HepG2 (cell line): Measurements from ENCODE around the gene RAC3. TPM values are rescaled to one million over a fixed set of nuclear protein-coding genes. Genes with fewer than 3 reads are reported as not detected.

ENCODE experiments used
- ARHGAP35 ChIP-seq: sonication (generic); formaldehyde crosslinking; IDR thresholded peaks from 2 replicates; pipeline ENCODE4 v1.9.0; 2022; ENCODE audit warnings: mild to moderate bottlenecking, inconsistent platforms, moderate library complexity, missing genetic modification reagents, borderline replicate concordance
- CHD2 ChIP-seq: IDR thresholded peaks from 2 replicates; pipeline ENCODE4 v1.6.1; 2011; ENCODE audit warnings: low read depth, low read length, improper control_type of control experiment
- ELF1 ChIP-seq: sonication (generic); formaldehyde crosslinking; IDR thresholded peaks from 2 replicates; pipeline ENCODE4 v1.4.0; 2020; ENCODE audit warnings: missing genetic modification reagents
- FOXC1 ChIP-seq: sonication (generic); formaldehyde crosslinking; IDR thresholded peaks from 2 replicates; pipeline ENCODE4 v1.8.0; 2022; ENCODE audit warnings: mild to moderate bottlenecking, missing genetic modification reagents, borderline replicate concordance
- MBNL3 ChIP-seq: fragments of 250-450 bp; sonication (Bioruptor Pico); conservative IDR thresholded peaks from 2 replicates; pipeline ENCODE4 v1.8.0; 2022; ENCODE audit warnings: mild to moderate bottlenecking, inconsistent platforms
- NCOA2 ChIP-seq: sonication (generic); formaldehyde crosslinking; IDR thresholded peaks from 2 replicates; pipeline ENCODE4 v1.8.0; 2022; ENCODE audit warnings: inconsistent platforms
- NR0B2 ChIP-seq: sonication (generic); formaldehyde crosslinking; IDR thresholded peaks from 2 replicates; pipeline ENCODE4 v1.4.0; 2020; ENCODE audit warnings: mild to moderate bottlenecking, missing genetic modification reagents
- SP2 ChIP-seq: sonication (generic); formaldehyde crosslinking; IDR thresholded peaks from 2 replicates; pipeline ENCODE4 v1.5.1; 2020; ENCODE audit warnings: mild to moderate bottlenecking, missing genetic modification reagents
- SRF ChIP-seq: IDR thresholded peaks from 2 replicates; pipeline ENCODE4 v1.6.1; 2011; ENCODE audit warnings: mild to moderate bottlenecking, low read depth, low read length, moderate library complexity
- TOPORS ChIP-seq: sonication (generic); formaldehyde crosslinking; IDR thresholded peaks from 2 replicates; pipeline ENCODE4 v1.8.0; 2023; ENCODE audit warnings: mild to moderate bottlenecking, missing genetic modification reagents
- ZBTB3 ChIP-seq: sonication (generic); formaldehyde crosslinking; IDR thresholded peaks from 2 replicates; pipeline ENCODE4 v1.4.0; 2020; ENCODE audit warnings: low read depth, mild to moderate bottlenecking, moderate library complexity, missing genetic modification reagents, borderline replicate concordance
- ZFP41 ChIP-seq: sonication (generic); formaldehyde crosslinking; IDR thresholded peaks from 2 replicates; pipeline ENCODE4 v1.4.0; 2020; ENCODE audit warnings: mild to moderate bottlenecking, missing genetic modification reagents, borderline replicate concordance
- ZFP90 ChIP-seq: sonication (generic); formaldehyde crosslinking; IDR thresholded peaks from 2 replicates; pipeline ENCODE4 v1.8.0; 2022; ENCODE audit warnings: missing genetic modification reagents, mild to moderate bottlenecking, inconsistent platforms, borderline replicate concordance
- ZNF446 ChIP-seq: sonication (generic); formaldehyde crosslinking; IDR thresholded peaks from 2 replicates; pipeline ENCODE4 v1.5.0; 2020; ENCODE audit warnings: mild to moderate bottlenecking, missing genetic modification reagents
- ZNF574 ChIP-seq: sonication (generic); formaldehyde crosslinking; IDR thresholded peaks from 2 replicates; pipeline ENCODE4 v1.4.0; 2020; ENCODE audit warnings: missing genetic modification reagents
- ZNF687 ChIP-seq: sonication (generic); formaldehyde crosslinking; IDR thresholded peaks from 2 replicates; pipeline ENCODE4 v1.5.1; 2020; ENCODE audit warnings: mild to moderate bottlenecking, missing genetic modification reagents, moderate library complexity
- ZNF691 ChIP-seq: sonication (generic); formaldehyde crosslinking; IDR thresholded peaks from 2 replicates; pipeline ENCODE4 v1.4.0; 2020; ENCODE audit warnings: missing genetic modification reagents, low read depth, mild to moderate bottlenecking, borderline replicate concordance
- ZNF740 ChIP-seq: sonication (generic); formaldehyde crosslinking; IDR thresholded peaks from 2 replicates; pipeline ENCODE4 v1.4.0; 2020; ENCODE audit warnings: missing genetic modification reagents
- ZNF792 ChIP-seq: IDR thresholded peaks from 2 replicates; pipeline ENCODE4 v1.6.1; 2016
- ZNF839 ChIP-seq: sonication (generic); formaldehyde crosslinking; IDR thresholded peaks from 2 replicates; pipeline ENCODE4 v1.4.0; 2020; ENCODE audit warnings: missing genetic modification reagents, mild to moderate bottlenecking, borderline replicate concordance
- ZNF841 ChIP-seq: sonication (generic); formaldehyde crosslinking; IDR thresholded peaks from 2 replicates; pipeline ENCODE4 v1.8.1; 2023; ENCODE audit warnings: missing genetic modification reagents, borderline replicate concordance
- polyA plus RNA-seq, 8 experiments: library from polyadenylated mRNA; depleted of rRNA in 3 of 8; stranded (reverse) in 7 of 8; unstranded in 1 of 8; fragments of >200 nt; fragmentation: Illumina TruSeq in 4 of 8; extraction: Trizol in 4 of 8; gene quantifications; 2 replicates each; pipeline versions ENCODE4 v1.2.1 to v1.2.3, GENCODE V29; 2011 to 2016; ENCODE audit warnings: low read depth in 4 of 8, missing spikeins in 1 of 8, mixed read lengths in 1 of 8; ENCODE audit not compliant: insufficient read depth in 1 of 8
- total RNA-seq, 5 experiments: library from RNA; depleted of rRNA; stranded (reverse); fragments of >200 nt; fragmentation: Illumina TruSeq; extraction: Trizol; gene quantifications; 2 replicates each; pipeline ENCODE4 v1.2.3, GENCODE V29; 2016; ENCODE audit warnings: low read depth in 1 of 5

Gene RAC3
- total and polyA plus RNA-seq, 2 of the 13 experiments (the other 11 are each of a cell fraction or from before 2014, with no cell fraction given), result 10.5 to 21.3 TPM

GRCh38 chr17:81996757-81997441 lies 34.6 kb upstream of the RAC3 start (continued):
- TF ChIP-seq ZNF446 (CRISPR knock-in tag), result no peak
- TF ChIP-seq ZNF839, result no peak
- TF ChIP-seq NR0B2 (CRISPR knock-in tag), result no peak
- TF ChIP-seq ZFP90 (CRISPR knock-in tag), result no peak
- TF ChIP-seq TOPORS (CRISPR knock-in tag), result no peak
- TF ChIP-seq SRF, result no peak
- no peak for TF ChIP-seq ZBTB3 (CRISPR knock-in tag)
- TF ChIP-seq MBNL3 (CRISPR knock-in tag), result no peak
- TF ChIP-seq ZNF841, result no peak
- TF ChIP-seq ZNF740, result no peak
- 0 out of 2 replicates have a peak, but pooled peaks have one; percentile 6 for TF ChIP-seq ZFP41 (CRISPR knock-in tag)
- no peak for TF ChIP-seq CHD2
- TF ChIP-seq ZNF792 (CRISPR knock-in tag), result 0 out of 2 replicates have a peak, but pooled peaks have one; percentile 28
- TF ChIP-seq SP2 (CRISPR knock-in tag), result no peak
- TF ChIP-seq ZNF574, result peak; percentile 38
- TF ChIP-seq FOXC1 (CRISPR knock-in tag), result no peak
- TF ChIP-seq ELF1 (CRISPR knock-in tag), result peak; percentile 41; the same call in 1 of the 2 replicates
- peak; percentile 79; the same call in 1 of the 2 replicates for TF ChIP-seq ZNF691 (CRISPR knock-in tag)
- no peak; the same call in none of the 2 replicates for TF ChIP-seq ARHGAP35 (CRISPR knock-in tag)
- TF ChIP-seq ZNF687, result peak; percentile 97
- TF ChIP-seq NCOA2 (CRISPR knock-in tag), result no peak
